Endometrial microvascular endothelial cells (primary cell): ENCODE measurements around the gene MRPS2. TPM values are rescaled to one million over a fixed set of nuclear protein-coding genes. Genes with fewer than 3 reads are reported as not detected.
"Not testable (repeated sequence)": the region's sequence is repeated elsewhere in the genome, so short reads cannot be mapped to it uniquely, and the experiment has no call there.

Experiments used
- in situ Hi-C: cut with HindIII; loops from 2 replicates; pipeline ENCODE4 v1.10.0; 2017; ENCODE audit warnings: low sequenced_read_pairs, low pct_unique_long_range_greater_than_20kb; ENCODE audit errors: inconsistent ontology term
- total RNA-seq: library from RNA; depleted of rRNA; stranded (reverse); fragments of >200 nt; gene quantifications from one replicate; pipeline ENCODE4 v1.2.3, GENCODE V29; 2015; ENCODE audit errors: inconsistent ontology term

The MRPS2 gene
- 55.9 TPM for total RNA-seq

GRCh38 chr9:135500525-135501260, at the start of gene MRPS2:
Gene MRPS2 (plus strand): TSS chr9:135500682. CDS start chr9:135500711, 29 bp downstream.
- in situ Hi-C loops: no loop called here

GRCh38 chr9:135450956-135451355, 49.5 kb upstream of the MRPS2 start:
- in situ Hi-C loops: no loop called here

GRCh38 chr9:135451909-135452308, 48.6 kb upstream of the MRPS2 start:
- in situ Hi-C loops: not testable (repeated sequence)

- in situ Hi-C loops: no loop called here
These were observed 45.7 kb upstream of the MRPS2 start for GRCh38 chr9:135454737-135455136.

- in situ Hi-C loops: no loop called here
These were observed 45.0 kb upstream of the MRPS2 start for GRCh38 chr9:135455401-135456030.

- in situ Hi-C loops: no loop called here
These were observed 43.9 kb upstream of the MRPS2 start for GRCh38 chr9:135456436-135457104.

- in situ Hi-C loops: not testable (repeated sequence)
These were observed 42.0 kb upstream of the MRPS2 start for GRCh38 chr9:135458478-135458877.

- in situ Hi-C loops: no loop called here
These were observed 38.5 kb upstream of the MRPS2 start for GRCh38 chr9:135461936-135462335.

- in situ Hi-C loops: no loop called here
These were observed 37.3 kb upstream of the MRPS2 start for GRCh38 chr9:135463140-135463539.

GRCh38 chr9:135464181-135464580, 36.3 kb upstream of the MRPS2 start:
- in situ Hi-C loops: no loop called here

- in situ Hi-C loops: no loop called here
These were observed 31.5 kb upstream of the MRPS2 start for GRCh38 chr9:135468854-135469521.

- in situ Hi-C loops: no loop called here
These were observed 28.5 kb upstream of the MRPS2 start for GRCh38 chr9:135471791-135472640.

GRCh38 chr9:135473972-135474543, 26.4 kb upstream of the MRPS2 start:
- in situ Hi-C loops: no loop called here

- in situ Hi-C loops: no loop called here
These were observed 25.6 kb upstream of the MRPS2 start for GRCh38 chr9:135474915-135475314.

- in situ Hi-C loops: no loop called here
These were observed 23.7 kb upstream of the MRPS2 start for GRCh38 chr9:135476561-135477355.

- in situ Hi-C loops: no loop called here
These were observed 22.3 kb upstream of the MRPS2 start for GRCh38 chr9:135478191-135478590.

GRCh38 chr9:135478829-135479468, 21.5 kb upstream of the MRPS2 start:
- in situ Hi-C loops: no loop called here
